Measurements from ENCODE around the gene ADAMTS12. TPM values are rescaled to one million over a fixed set of nuclear protein-coding genes. Genes with fewer than 3 reads are reported as not detected.

Gene ADAMTS12
- polyA plus RNA-seq, 1 donor (not counting 4 experiments of a cell fraction or from before 2014, with no cell fraction given), result 0.49 TPM

DNA sequence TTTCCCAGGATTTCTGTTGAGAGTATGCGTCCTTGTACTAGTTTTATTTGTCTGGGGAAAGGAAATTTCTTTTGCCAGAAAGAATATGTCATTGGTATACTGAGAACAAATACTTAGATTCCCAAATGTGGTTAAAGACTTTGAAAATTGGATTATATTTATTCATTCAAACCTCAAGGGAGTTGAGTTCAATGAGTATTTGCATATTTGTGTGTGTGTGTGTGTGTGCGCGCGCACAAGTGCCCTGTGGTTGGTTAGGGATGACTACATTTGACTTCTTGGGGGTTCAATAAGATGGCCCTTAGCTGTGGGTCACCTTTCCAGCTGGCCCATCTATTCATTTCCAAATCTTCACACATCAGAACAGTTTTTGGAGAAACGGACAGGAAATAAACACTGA lies 49.3 kb upstream of the ADAMTS12 start:
- Histone ChIP-seq H3K4me2 (ENCODE audit: control insufficient read depth, extremely low read depth, insufficient read depth, low read depth, low read length) (no peak overlapping the region), H3K4me1 (ENCODE audit: control insufficient read depth, extremely low read depth, insufficient read depth, low read length) (no peaks in the 10 kb centered on the region), H3K9me1 (ENCODE audit: control insufficient read depth, extremely low read depth, insufficient read depth, low read length) (no peaks in the 10 kb centered on the region), H3K9ac (ENCODE audit: control insufficient read depth, extremely low read depth, insufficient read depth, low read length) (no peak overlapping the region), H3K36me3 (ENCODE audit: control insufficient read depth in 2 of 2, extremely low read depth in 1 of 2, insufficient read depth in 2 of 2, low read length in 2 of 2) (no peaks in the 10 kb centered on the region), H3K27me3 (ENCODE audit: control insufficient read depth, extremely low read depth, insufficient read depth, low read length) (peaks cover 34% of the 10 kb centered on the region), H3K79me2 (ENCODE audit: control insufficient read depth, insufficient read depth, low read length) (no peaks in the 10 kb centered on the region), H3K4me3 (ENCODE audit: control insufficient read depth in 2 of 3, extremely low read depth in 1 of 3, insufficient read depth in 2 of 3, low read depth in 1 of 3, low read length in 3 of 3) (no peak overlapping the region), H3K9me3 (ENCODE audit: control insufficient read depth, low read depth, low read length) (no peaks in the 10 kb centered on the region), H3K27ac (ENCODE audit: control insufficient read depth, insufficient read depth, low read length) (no peak overlapping the region), H4K20me1 (ENCODE audit: control insufficient read depth, extremely low read depth, insufficient read depth, low read length) (no peaks in the 10 kb centered on the region), H2AFZ (ENCODE audit: control insufficient read depth, low read length) (no peak overlapping the region)
- TF ChIP-seq CTCF (optimal IDR thresholded peaks at IDR 0.05 in 1 of 3, IDR thresholded peaks at IDR 0.05 in 1 of 3, conservative IDR thresholded peaks at IDR 0.05 in 1 of 3; ENCODE audit: extremely low read depth in 1 of 3, insufficient read depth in 2 of 3, low read length in 3 of 3) (no peak), EZH2 (IDR thresholded peaks at IDR 0.05; ENCODE audit: low read length) (no peak)
- DNase-seq (ENCODE audit: low read depth, low spot score), result no peak
- dilution Hi-C loops (cut with MboI; ENCODE audit: extremely low pct_ligation_motif_present, low sequenced_read_pairs), result loop anchor here (25.0 kb wide), 1 partner anchor 454 kb away; no protein-coding TSS in a partner anchor
- no peak for FAIRE-seq

DNA sequence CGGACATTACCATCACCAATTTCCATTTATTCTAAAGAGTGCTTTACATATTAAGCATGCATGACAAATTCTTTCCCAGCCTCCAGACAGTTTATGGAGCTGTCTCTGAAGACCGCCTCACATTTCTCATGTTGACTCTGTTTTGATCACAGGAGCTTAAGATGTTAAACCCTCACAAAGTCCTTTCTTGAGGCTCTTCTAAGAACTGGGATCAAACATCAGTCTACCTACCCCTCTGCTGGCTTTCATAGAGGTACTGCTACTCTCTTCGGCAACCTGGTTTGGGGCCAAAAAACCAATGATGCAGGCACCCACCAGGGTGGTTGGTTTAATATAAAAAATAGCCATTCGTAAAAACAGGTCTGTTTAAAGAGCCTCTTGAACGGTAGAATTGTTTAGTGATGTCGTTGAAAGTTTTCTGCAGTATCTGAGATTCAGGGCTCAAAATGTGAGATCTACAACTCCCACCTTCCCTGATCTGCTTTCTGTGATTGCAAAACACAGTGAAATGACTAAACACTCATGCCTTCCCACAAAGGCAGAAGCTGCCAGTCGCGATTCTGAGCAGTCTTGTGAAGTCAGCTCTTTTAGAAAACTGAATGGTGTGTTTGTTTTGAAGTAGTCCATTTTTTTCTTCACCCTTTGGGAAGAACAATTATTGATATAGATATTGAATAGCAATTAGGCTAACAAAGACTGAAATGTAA lies 47.9 kb upstream of the ADAMTS12 start:
- Histone ChIP-seq H4K20me1 (ENCODE audit: control insufficient read depth, extremely low read depth, insufficient read depth, low read length) (no peaks in the 10 kb centered on the region), H3K27me3 (ENCODE audit: control insufficient read depth, extremely low read depth, insufficient read depth, low read length) (peaks cover 37% of the 10 kb centered on the region), H3K79me2 (ENCODE audit: control insufficient read depth, insufficient read depth, low read length) (no peaks in the 10 kb centered on the region), H3K4me1 (ENCODE audit: control insufficient read depth, extremely low read depth, insufficient read depth, low read length) (no peaks in the 10 kb centered on the region), H3K4me3 (ENCODE audit: control insufficient read depth in 2 of 3, extremely low read depth in 1 of 3, insufficient read depth in 2 of 3, low read depth in 1 of 3, low read length in 3 of 3) (no peak overlapping the region), H3K4me2 (ENCODE audit: control insufficient read depth, extremely low read depth, insufficient read depth, low read depth, low read length) (no peak overlapping the region), H2AFZ (ENCODE audit: control insufficient read depth, low read length) (no peak overlapping the region), H3K9ac (ENCODE audit: control insufficient read depth, extremely low read depth, insufficient read depth, low read length) (no peak overlapping the region), H3K36me3 (ENCODE audit: control insufficient read depth in 2 of 2, extremely low read depth in 1 of 2, insufficient read depth in 2 of 2, low read length in 2 of 2) (no peaks in the 10 kb centered on the region), H3K9me1 (ENCODE audit: control insufficient read depth, extremely low read depth, insufficient read depth, low read length) (no peaks in the 10 kb centered on the region), H3K9me3 (ENCODE audit: control insufficient read depth, low read depth, low read length) (no peaks in the 10 kb centered on the region), H3K27ac (ENCODE audit: control insufficient read depth, insufficient read depth, low read length) (no peak overlapping the region)
- dilution Hi-C loops (cut with MboI; ENCODE audit: extremely low pct_ligation_motif_present, low sequenced_read_pairs), result loop anchor here (25.0 kb wide), 1 partner anchor 452 kb away; no protein-coding TSS in a partner anchor
- TF ChIP-seq CTCF (optimal IDR thresholded peaks at IDR 0.05 in 1 of 3, IDR thresholded peaks at IDR 0.05 in 1 of 3, conservative IDR thresholded peaks at IDR 0.05 in 1 of 3; ENCODE audit: extremely low read depth in 1 of 3, insufficient read depth in 2 of 3, low read length in 3 of 3) (no peak), EZH2 (IDR thresholded peaks at IDR 0.05; ENCODE audit: low read length) (no peak)
- DNase-seq (ENCODE audit: low read depth, low spot score) (no peak), FAIRE-seq (no peak)
